ENCODE results near the gene ATP6AP2. TPM values are rescaled to one million over a fixed set of nuclear protein-coding genes. Genes with fewer than 3 reads are reported as not detected.
A peak's percentile ranks its signal among the peaks of the same experiment; 100 is the strongest.

ATP6AP2 gene
- total RNA-seq, 1 experiment from 2014 or later = 67.5 TPM

DNA sequence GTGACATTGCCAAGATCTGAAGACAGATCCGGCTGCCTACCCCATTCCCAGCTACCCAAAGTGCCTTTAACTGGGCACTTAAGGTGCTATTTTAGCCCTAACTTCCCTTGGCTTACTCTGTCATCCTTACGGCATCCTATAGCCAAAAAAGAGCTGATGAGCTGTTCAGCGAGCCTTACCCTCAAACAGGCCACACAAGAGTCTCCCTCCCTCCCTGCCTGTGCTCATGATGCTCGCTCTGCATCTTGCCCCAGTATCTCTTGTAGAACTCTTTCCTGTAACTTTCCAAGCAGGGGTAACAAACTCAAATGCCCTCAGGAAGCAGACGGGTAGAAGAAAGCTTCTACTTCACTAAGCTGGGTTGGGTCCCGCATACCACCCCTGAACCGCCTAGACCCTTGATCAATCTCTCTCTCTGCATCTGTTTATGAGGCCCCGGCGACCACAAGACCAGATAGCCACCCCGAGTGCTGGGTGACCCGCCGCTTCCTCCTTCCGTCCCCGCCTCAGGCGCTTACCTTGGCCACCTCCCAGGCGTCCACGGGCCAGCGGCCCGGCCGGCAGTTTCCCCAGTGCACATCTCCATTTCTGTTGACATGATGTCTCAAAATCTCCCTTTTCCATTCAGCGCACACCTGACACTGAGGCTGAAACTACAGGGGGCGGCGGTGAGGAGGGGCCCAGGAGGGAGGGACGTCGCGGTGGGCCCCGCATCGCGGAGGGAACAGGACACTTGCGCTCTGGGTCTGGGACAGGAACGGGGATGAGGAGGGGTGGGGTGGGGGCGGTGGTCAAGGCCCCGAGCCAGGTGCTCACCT lies 65.9 kb downstream of the ATP6AP2 start:
- H3K27me3 Mint-ChIP-seq (ENCODE audit: low read depth) = no peaks in the 10 kb centered on the region
- H2AK5ac ChIP-seq (ENCODE audit: insufficient read length, low read length) = no peak overlapping the region
- no peak overlapping the region for H4K91ac ChIP-seq (ENCODE audit: insufficient read length, low read depth, low read length)
- H3K23me2 ChIP-seq (ENCODE audit: insufficient read length, low read depth, low read length, poor library complexity, severe bottlenecking) = no peaks in the 10 kb centered on the region
- no CpG with 5 or more reads among the region's 33 CpGs for WGBS (ENCODE audit: extremely low coverage, insufficient read length, low lambda C conversion rate)
- peaks cover 49 to 53% of the 10 kb centered on the region in 2 experiments for H3K9me3 Mint-ChIP-seq
- no peak overlapping the region for H3T11ph ChIP-seq (ENCODE audit: low read length)
- peaks cover 12 to 39% (median 39%) of the 10 kb centered on the region in 3 experiments for H3K36me3 Mint-ChIP-seq (ENCODE audit: insufficient read depth in 1 of 3, low read depth in 3 of 3)
- peaks cover 7% of the 10 kb centered on the region; the same call in 1 of the 2 replicates for H3K79me2 ChIP-seq (ENCODE audit: insufficient read depth, low read length)
- no peak overlapping the region for H4K8ac ChIP-seq (replicated peaks; ENCODE audit: insufficient read length, low read depth, low read length)
- no peak for DNase-seq
- H3K56ac ChIP-seq (ENCODE audit: insufficient read length, low read depth, low read length) = no peak overlapping the region
- no peak overlapping the region for H4K5ac ChIP-seq (ENCODE audit: insufficient read length, low read depth, low read length)
- no peak overlapping the region for H2BK20ac ChIP-seq (ENCODE audit: low read depth, low read length, poor library complexity, severe bottlenecking)
- peak overlapping the region; percentile 25 for H3K9ac ChIP-seq (ENCODE audit: extremely low read depth, insufficient read length, low read length)
- no peak overlapping the region for H2BK5ac ChIP-seq (ENCODE audit: insufficient read length, low read length)
- peak overlapping the region; percentile 89 to 94 for H3K4me3 Mint-ChIP-seq
- H3K79me1 ChIP-seq (ENCODE audit: insufficient read depth, low read depth, low read length, poor library complexity, severe bottlenecking) = no peaks in the 10 kb centered on the region
- no peaks in the 10 kb centered on the region for H4K20me1 ChIP-seq (ENCODE audit: control insufficient read depth, insufficient read depth, insufficient read length)
- no peak overlapping the region for H3K4ac ChIP-seq (ENCODE audit: low read depth, low read length)
- H3K9me3 ChIP-seq (ENCODE audit: control insufficient read depth, low read depth, low read length) = no peaks in the 10 kb centered on the region
- no peak overlapping the region for H3K14ac ChIP-seq (ENCODE audit: insufficient read depth, low read length)
- H2BK15ac ChIP-seq (ENCODE audit: low read depth, low read length) = no peak overlapping the region
- H3K27ac ChIP-seq (ENCODE audit: insufficient read length, low read depth, low read length) = no peak overlapping the region
- no peak overlapping the region for H2AFZ ChIP-seq (ENCODE audit: low read length)
- H3K4me1 Mint-ChIP-seq = peaks cover 10 to 24% of the 10 kb centered on the region in 2 experiments
- TF ChIP-seq, protein P1, sequence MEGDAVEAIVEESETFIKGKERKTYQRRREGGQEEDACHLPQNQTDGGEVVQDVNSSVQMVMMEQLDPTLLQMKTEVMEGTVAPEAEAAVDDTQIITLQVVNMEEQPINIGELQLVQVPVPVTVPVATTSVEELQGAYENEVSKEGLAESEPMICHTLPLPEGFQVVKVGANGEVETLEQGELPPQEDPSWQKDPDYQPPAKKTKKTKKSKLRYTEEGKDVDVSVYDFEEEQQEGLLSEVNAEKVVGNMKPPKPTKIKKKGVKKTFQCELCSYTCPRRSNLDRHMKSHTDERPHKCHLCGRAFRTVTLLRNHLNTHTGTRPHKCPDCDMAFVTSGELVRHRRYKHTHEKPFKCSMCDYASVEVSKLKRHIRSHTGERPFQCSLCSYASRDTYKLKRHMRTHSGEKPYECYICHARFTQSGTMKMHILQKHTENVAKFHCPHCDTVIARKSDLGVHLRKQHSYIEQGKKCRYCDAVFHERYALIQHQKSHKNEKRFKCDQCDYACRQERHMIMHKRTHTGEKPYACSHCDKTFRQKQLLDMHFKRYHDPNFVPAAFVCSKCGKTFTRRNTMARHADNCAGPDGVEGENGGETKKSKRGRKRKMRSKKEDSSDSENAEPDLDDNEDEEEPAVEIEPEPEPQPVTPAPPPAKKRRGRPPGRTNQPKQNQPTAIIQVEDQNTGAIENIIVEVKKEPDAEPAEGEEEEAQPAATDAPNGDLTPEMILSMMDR (conservative IDR thresholded peaks at IDR 0.05) = no peak
- H2BK12ac ChIP-seq (ENCODE audit: insufficient read length, low read depth, low read length) = no peak overlapping the region
- H2BK120ac ChIP-seq (ENCODE audit: low read depth, low read length, poor library complexity, severe bottlenecking) = no peak overlapping the region
- no peak overlapping the region for H3K18ac ChIP-seq (ENCODE audit: insufficient read length, low read depth, low read length)
- no peaks in the 10 kb centered on the region for H3K27me3 ChIP-seq (ENCODE audit: insufficient read depth, low read length)
- H3K27ac Mint-ChIP-seq = peak overlapping the region; percentile 78 to 94 (median 79); a peak in 5 of 7 replicates
- H3K23ac ChIP-seq (ENCODE audit: insufficient read length, low read depth, low read length) = no peak overlapping the region
- H3K4me1 ChIP-seq (ENCODE audit: insufficient read depth, low read length) = no peaks in the 10 kb centered on the region
- H3K4me2 ChIP-seq (ENCODE audit: insufficient read depth, insufficient read length, low read length) = peak overlapping the region; percentile 67
